Osteoblast (primary cell): ENCODE data around the gene TRIM22. TPM values are rescaled to one million over a fixed set of nuclear protein-coding genes. Genes with fewer than 3 reads are reported as not detected.
"Not testable (repeated sequence)": the region's sequence is repeated elsewhere in the genome, so short reads cannot be mapped to it uniquely, and the experiment has no call there.

Experiments
- DNase-seq: peaks from one replicate; pipeline ENCODE4 v3.0.0; 2011; ENCODE audit warnings: low spot score, mixed read lengths; ENCODE audit not compliant: insufficient read length; ENCODE audit errors: missing footprints
- H2AFZ ChIP-seq: 2 replicates; pipeline ENCODE4 v1.6.0; 2011; ENCODE audit warnings: mild to moderate bottlenecking, low read length
- H3K27ac ChIP-seq: 2 replicates; pipeline ENCODE4 v1.5.1; 2011; ENCODE audit warnings: mild to moderate bottlenecking, low read depth, low read length, moderate library complexity
- H3K27me3 ChIP-seq: 2 replicates; pipeline ENCODE4 v1.6.0; 2012; ENCODE audit warnings: mild to moderate bottlenecking, control low read depth, inconsistent platforms, low read length, moderate library complexity; ENCODE audit not compliant: insufficient read depth
- H3K36me3 ChIP-seq: 2 replicates; pipeline ENCODE4 v1.5.1; 2011; ENCODE audit warnings: mild to moderate bottlenecking, low read length, control low read depth, moderate library complexity; ENCODE audit not compliant: insufficient read depth
- H3K4me1 ChIP-seq: 2 replicates; pipeline ENCODE4 v1.5.1; 2011; ENCODE audit warnings: mild to moderate bottlenecking, low read length, control low read depth, moderate library complexity; ENCODE audit not compliant: insufficient read depth
- H3K4me2 ChIP-seq: 2 replicates; pipeline ENCODE4 v1.6.0; 2011; ENCODE audit warnings: mild to moderate bottlenecking, low read length; ENCODE audit not compliant: insufficient read depth
- H3K4me3 ChIP-seq: fragments of 200-600 bp; sonication (generic); 3 replicates; pipeline ENCODE4 v1.5.1; 2012; ENCODE audit warnings: mild to moderate bottlenecking, low read length, inconsistent platforms; ENCODE audit not compliant: insufficient read depth
- H3K79me2 ChIP-seq: 2 replicates; pipeline ENCODE4 v1.6.0; 2012; ENCODE audit warnings: mild to moderate bottlenecking, low read length, control low read depth, inconsistent platforms; ENCODE audit not compliant: insufficient read depth
- H3K9me3 ChIP-seq: 2 replicates; pipeline ENCODE4 v1.5.1; 2011; ENCODE audit warnings: low read depth, low read length, control low read depth
- H4K20me1 ChIP-seq: 2 replicates; pipeline ENCODE4 v1.6.0; 2012; ENCODE audit warnings: mild to moderate bottlenecking, low read length, control low read depth; ENCODE audit not compliant: insufficient read depth
- total RNA-seq: library from RNA; depleted of rRNA; stranded (reverse); fragments of >200 nt; gene quantifications from 2 replicates; pipeline ENCODE4 v1.2.3, GENCODE V29; 2012
- TF ChIP-seq, protein P1 (sequence below): IDR thresholded peaks from 2 replicates; pipeline ENCODE4 v1.5.1; 2011; ENCODE audit warnings: mild to moderate bottlenecking, low read depth, low read length, moderate library complexity; ENCODE audit errors: extremely low read depth

The TRIM22 gene
- total RNA-seq, 1 donor = 152 TPM

GRCh38 chr11:5690736-5691135, 1.1 kb downstream of the TRIM22 start:
- peaks cover 14% of the 10 kb centered on the region for H3K36me3 ChIP-seq
- no peaks in the 10 kb centered on the region for H3K9me3 ChIP-seq
- peak overlapping the region; percentile 70 for H3K4me3 ChIP-seq
- peaks cover 45% of the 10 kb centered on the region for H3K79me2 ChIP-seq
- peaks cover 30% of the 10 kb centered on the region for H3K4me1 ChIP-seq
- H3K4me2 ChIP-seq = peak overlapping the region; percentile 88
- peak; percentile 80 for DNase-seq
- H2AFZ ChIP-seq = peak overlapping the region; percentile 43
- peak overlapping the region; percentile 95 for H3K27ac ChIP-seq
- peaks cover 3% of the 10 kb centered on the region for H4K20me1 ChIP-seq
- no peaks in the 10 kb centered on the region for H3K27me3 ChIP-seq
- TF ChIP-seq, protein P1, sequence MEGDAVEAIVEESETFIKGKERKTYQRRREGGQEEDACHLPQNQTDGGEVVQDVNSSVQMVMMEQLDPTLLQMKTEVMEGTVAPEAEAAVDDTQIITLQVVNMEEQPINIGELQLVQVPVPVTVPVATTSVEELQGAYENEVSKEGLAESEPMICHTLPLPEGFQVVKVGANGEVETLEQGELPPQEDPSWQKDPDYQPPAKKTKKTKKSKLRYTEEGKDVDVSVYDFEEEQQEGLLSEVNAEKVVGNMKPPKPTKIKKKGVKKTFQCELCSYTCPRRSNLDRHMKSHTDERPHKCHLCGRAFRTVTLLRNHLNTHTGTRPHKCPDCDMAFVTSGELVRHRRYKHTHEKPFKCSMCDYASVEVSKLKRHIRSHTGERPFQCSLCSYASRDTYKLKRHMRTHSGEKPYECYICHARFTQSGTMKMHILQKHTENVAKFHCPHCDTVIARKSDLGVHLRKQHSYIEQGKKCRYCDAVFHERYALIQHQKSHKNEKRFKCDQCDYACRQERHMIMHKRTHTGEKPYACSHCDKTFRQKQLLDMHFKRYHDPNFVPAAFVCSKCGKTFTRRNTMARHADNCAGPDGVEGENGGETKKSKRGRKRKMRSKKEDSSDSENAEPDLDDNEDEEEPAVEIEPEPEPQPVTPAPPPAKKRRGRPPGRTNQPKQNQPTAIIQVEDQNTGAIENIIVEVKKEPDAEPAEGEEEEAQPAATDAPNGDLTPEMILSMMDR = no peak

- peak overlapping the region; percentile 70 for H3K4me3 ChIP-seq
- H3K4me2 ChIP-seq = peak overlapping the region; percentile 88
- not testable (repeated sequence) for H4K20me1 ChIP-seq, H3K27me3 ChIP-seq, H3K9me3 ChIP-seq, DNase-seq
- peaks cover 30% of the 10 kb centered on the region for H3K4me1 ChIP-seq
- peak overlapping the region; percentile 95 for H3K27ac ChIP-seq
- peak overlapping the region; percentile 43 for H2AFZ ChIP-seq
- H3K79me2 ChIP-seq = peaks cover 49% of the 10 kb centered on the region
- peaks cover 21% of the 10 kb centered on the region for H3K36me3 ChIP-seq
These were observed 1.8 kb downstream of the TRIM22 start for GRCh38 chr11:5691238-5691963.

DNA sequence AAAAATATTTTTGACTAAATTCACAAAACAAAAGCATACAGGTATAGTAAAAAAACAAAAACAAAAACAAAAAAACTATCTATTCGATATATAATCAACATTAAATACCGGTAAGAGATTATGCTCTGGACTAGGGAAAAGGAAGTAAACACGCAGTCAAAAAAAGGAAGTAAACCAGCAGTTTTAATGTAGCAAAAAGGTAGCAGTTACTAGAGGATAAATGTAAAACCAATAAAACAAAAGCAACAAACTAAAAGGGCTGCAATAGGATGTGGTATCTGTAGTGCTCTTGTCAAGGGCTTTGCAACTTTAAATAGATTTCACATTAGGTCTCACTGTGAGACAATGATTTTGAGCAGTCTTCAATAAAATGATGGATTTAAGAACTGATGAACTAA, 2.4 kb downstream of the TRIM22 start:
- Histone ChIP-seq H3K4me2 (peak overlapping the region; percentile 88), H3K4me1 (peaks cover 30% of the 10 kb centered on the region), H3K36me3 (peaks cover 26% of the 10 kb centered on the region), H4K20me1 (peaks cover 3% of the 10 kb centered on the region), H3K79me2 (peaks cover 49% of the 10 kb centered on the region), H2AFZ (no peak overlapping the region), H3K4me3 (peak overlapping the region; percentile 70), H3K27me3 (no peaks in the 10 kb centered on the region), H3K9me3 (no peaks in the 10 kb centered on the region), H3K27ac (no peak overlapping the region)
- no peak for DNase-seq
- TF ChIP-seq, protein P1 = no peak

DNA sequence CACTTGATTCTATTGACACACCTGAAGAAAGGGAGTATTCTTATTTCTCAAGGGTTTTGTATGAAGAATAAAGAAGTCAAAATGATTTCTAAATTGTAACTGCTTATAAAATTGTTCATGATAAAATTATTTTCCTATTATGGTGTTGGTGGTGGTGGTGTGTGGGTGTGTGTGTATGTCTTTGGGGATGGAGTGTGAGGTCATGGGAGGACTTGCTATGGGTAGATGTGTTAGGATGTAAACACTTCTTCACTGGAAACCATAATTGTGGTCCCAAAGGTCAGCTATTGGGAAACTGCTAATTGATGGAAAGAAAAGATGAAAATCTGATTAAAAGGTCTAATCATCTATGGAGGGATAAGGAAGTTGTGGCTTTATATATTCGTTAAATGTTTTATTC, 5.1 kb downstream of the TRIM22 start:
- Histone ChIP-seq H3K4me3 (no peak overlapping the region), H3K36me3 (peaks cover 44% of the 10 kb centered on the region), H3K27me3 (no peaks in the 10 kb centered on the region), H3K9me3 (no peaks in the 10 kb centered on the region), H3K4me1 (peaks cover 19% of the 10 kb centered on the region), H3K27ac (no peak overlapping the region), H3K79me2 (peaks cover 45% of the 10 kb centered on the region), H2AFZ (no peak overlapping the region), H3K4me2 (no peak overlapping the region), H4K20me1 (peaks cover 3% of the 10 kb centered on the region)
- TF ChIP-seq, protein P1 = no peak
- no peak for DNase-seq
